ENCODE measurements around the gene FLT3. TPM values are rescaled to one million over a fixed set of nuclear protein-coding genes. Genes with fewer than 3 reads are reported as not detected.
A peak's percentile ranks its signal among the peaks of the same experiment; 100 is the strongest.

The FLT3 gene
- total and polyA plus RNA-seq, 8 donors, result 0.18 to 3.5 (median 1.2) TPM; not detected in 3

- no peak for DNase-seq
- intact Hi-C loops (cut with DNase I; ENCODE audit: low total_unique reads), result no loop called here
- Histone ChIP-seq H3K9me3 (no peaks in the 10 kb centered on the region), H3K4me3 (no peak overlapping the region), H3K36me3 (no peaks in the 10 kb centered on the region), H3K27me3 (peaks cover 0 to 6% (median 0%) of the 10 kb centered on the region in 3 donors), H3K27ac (no peak overlapping the region), H3K4me1 (peaks cover 0 to 9% (median 0%) of the 10 kb centered on the region in 4 donors)
- TF ChIP-seq EP300 (IDR thresholded peaks at IDR 0.05) (no peak), POLR2AphosphoS5 (IDR thresholded peaks at IDR 0.05) (no peak), CTCF (IDR thresholded peaks at IDR 0.05) (no peak), POLR2A (IDR thresholded peaks at IDR 0.05) (no peak)
- WGBS, 5 donors, result 17 to 35% (median 19%) methylated on average over 7 of the region's 7 CpGs
Measured at GRCh38 chr13:28049880-28050875, 50.2 kb downstream of the FLT3 start.

- Histone ChIP-seq H3K36me3 (no peaks in the 10 kb centered on the region), H3K27me3 (peaks cover 0 to 14% (median 0%) of the 10 kb centered on the region in 3 donors), H3K27ac (peak overlapping the region in 1 of 5 donors; percentile 60), H3K4me3 (no peak overlapping the region), H3K4me1 (peaks cover 0 to 9% (median 0%) of the 10 kb centered on the region in 4 donors), H3K9me3 (no peaks in the 10 kb centered on the region)
- no peak for TF ChIP-seq POLR2A (IDR thresholded peaks at IDR 0.05)
- TF ChIP-seq CTCF (IDR thresholded peaks at IDR 0.05), result no peak
- no peak for TF ChIP-seq POLR2AphosphoS5 (IDR thresholded peaks at IDR 0.05)
- TF ChIP-seq EP300 (IDR thresholded peaks at IDR 0.05), result no peak
- intact Hi-C loops (cut with DNase I; ENCODE audit: low total_unique reads), result no loop called here
- DNase-seq, result no peak
- WGBS, 5 donors, result 40 to 49% (median 46%) methylated on average over 5 of the region's 5 CpGs
Measured at GRCh38 chr13:28049215-28049614, 51.2 kb downstream of the FLT3 start.

GRCh38 chr13:28048768-28049167 lies 51.6 kb downstream of the FLT3 start:
- Histone ChIP-seq H3K36me3 (no peaks in the 10 kb centered on the region), H3K4me3 (no peak overlapping the region), H3K27me3 (peaks cover 0 to 14% (median 0%) of the 10 kb centered on the region in 3 donors), H3K4me1 (peaks cover 0 to 9% (median 0%) of the 10 kb centered on the region in 4 donors), H3K9me3 (no peaks in the 10 kb centered on the region), H3K27ac (peak overlapping the region in 1 of 5 donors; percentile 60)
- no peak for DNase-seq
- intact Hi-C loops (cut with DNase I; ENCODE audit: low total_unique reads), result no loop called here
- TF ChIP-seq POLR2A (IDR thresholded peaks at IDR 0.05) (no peak), EP300 (IDR thresholded peaks at IDR 0.05) (no peak), POLR2AphosphoS5 (IDR thresholded peaks at IDR 0.05) (no peak), CTCF (IDR thresholded peaks at IDR 0.05) (no peak)
- WGBS, 5 donors, result 68 to 83% (median 73%) methylated on average over 6 of the region's 6 CpGs

GRCh38 chr13:28047757-28048388 lies 52.5 kb downstream of the FLT3 start:
- intact Hi-C loops (cut with DNase I; ENCODE audit: low total_unique reads), result no loop called here
- DNase-seq, result peak in 1 of 2 donors; percentile 16
- Histone ChIP-seq H3K4me1 (peaks cover 0 to 9% (median 0%) of the 10 kb centered on the region in 4 donors), H3K9me3 (no peaks in the 10 kb centered on the region), H3K36me3 (no peaks in the 10 kb centered on the region), H3K27ac (peak overlapping the region in 1 of 5 donors; percentile 60), H3K4me3 (no peak overlapping the region), H3K27me3 (peaks cover 0 to 14% (median 0%) of the 10 kb centered on the region in 3 donors)
- TF ChIP-seq CTCF (IDR thresholded peaks at IDR 0.05) (no peak), EP300 (IDR thresholded peaks at IDR 0.05) (no peak), POLR2A (IDR thresholded peaks at IDR 0.05) (no peak), POLR2AphosphoS5 (IDR thresholded peaks at IDR 0.05) (no peak)
- 60 to 63% (median 62%) methylated on average over 7 of the region's 7 CpGs for WGBS, 5 donors
